Caco-2 (cell line): ENCODE data around the gene CAPN5. TPM values are rescaled to one million over a fixed set of nuclear protein-coding genes. Genes with fewer than 3 reads are reported as not detected.

Source experiments
- BruUV-seq: library from RNA; stranded (reverse); fragments of 400-500 nt; replicated peaks from 2 replicates; lab custom pipeline; 2021; lab: Mats Ljungman, UMichigan
- CTCF ChIA-PET: fragments of 300-600 bp; sonication (Branson Sonifier 250); formaldehyde crosslinking; loops from one replicate; lab custom pipeline; 2022; ENCODE audit warnings: antibody characterized with exemption; lab: Charles Lee
- POLR2A ChIA-PET: fragments of 300-600 bp; sonication (Branson Sonifier 250); formaldehyde crosslinking; loops from one replicate; lab custom pipeline; 2022; ENCODE audit warnings: antibody characterized with exemption; lab: Charles Lee
- DNase-seq, 2 experiments: peaks; one replicate each; pipeline versions ENCODE4 v3.0.0 to v3.0.0-alpha.2; 2020 to 2022
- H3K27me3 ChIP-seq: replicated peaks from 2 replicates; pipeline ENCODE4 v1.6.0; 2011; ENCODE audit warnings: low read length; ENCODE audit not compliant: control insufficient read depth, insufficient read depth
- H3K36me3 ChIP-seq: 2 replicates; pipeline ENCODE4 v1.5.1; 2011; ENCODE audit warnings: low read length; ENCODE audit not compliant: control insufficient read depth, insufficient read depth
- H3K4me1 ChIP-seq: fragments of 250-450 bp; sonication (Bioruptor Pico); 2 replicates; pipeline ENCODE4 v1.5.1; 2020; ENCODE audit warnings: mild to moderate bottlenecking
- H3K4me3 ChIP-seq: 2 replicates; pipeline ENCODE4 v1.5.1; 2011; ENCODE audit warnings: low read depth, mild to moderate bottlenecking, control low read depth, low read length
- H3K9me3 ChIP-seq: fragments of 250-450 bp; sonication (Bioruptor Pico); 2 replicates; pipeline ENCODE4 v1.5.1; 2020; ENCODE audit warnings: mild to moderate bottlenecking, moderate library complexity
- H3K27ac Mint-ChIP-seq: one replicate; pipeline ENCODE4 v1.8.0; 2022; ENCODE audit warnings: mixed read lengths; ENCODE audit not compliant: unreplicated experiment
- H3K27me3 Mint-ChIP-seq: one replicate; pipeline ENCODE4 v1.8.0; 2022; ENCODE audit warnings: mixed read lengths; ENCODE audit not compliant: insufficient read depth, unreplicated experiment
- H3K36me3 Mint-ChIP-seq: one replicate; pipeline ENCODE4 v1.8.0; 2022; ENCODE audit warnings: mild to moderate bottlenecking, mixed read lengths; ENCODE audit not compliant: insufficient read depth, unreplicated experiment
- H3K4me1 Mint-ChIP-seq: one replicate; pipeline ENCODE4 v1.8.0; 2022; ENCODE audit warnings: low read depth, mixed read lengths; ENCODE audit not compliant: unreplicated experiment
- H3K4me3 Mint-ChIP-seq: one replicate; pipeline ENCODE4 v1.8.0; 2022; ENCODE audit warnings: mild to moderate bottlenecking, moderate library complexity, mixed read lengths; ENCODE audit not compliant: unreplicated experiment
- H3K9me3 Mint-ChIP-seq: one replicate; pipeline ENCODE4 v1.8.0; 2022; ENCODE audit warnings: mixed read lengths; ENCODE audit not compliant: unreplicated experiment
- intact Hi-C: fragments of 100-400 bp; cut with micrococcal nuclease; formaldehyde crosslinking; loops from one replicate; pipeline ENCODE4 v1.10.0; 2022; ENCODE audit not compliant: unreplicated experiment
- total RNA-seq: library from RNA; stranded (reverse); gene quantifications from 2 replicates; pipeline ENCODE4 v1.2.3, GENCODE V29; 2022
- TF ChIP-seq, protein P1 (sequence below), 2 experiments: fragments of 200-600 bp in 1 of 2; IDR thresholded peaks; 1 replicate in 1 of 2; 2 replicates in 1 of 2; pipeline versions ENCODE4 v1.5.1 to v1.8.0; 2011 to 2022; ENCODE audit warnings: antibody characterized with exemption in 1 of 2, control low read depth in 1 of 2, inconsistent platforms in 1 of 2, low read depth in 1 of 2, low read length in 1 of 2, mild to moderate bottlenecking in 1 of 2, moderate library complexity in 1 of 2; ENCODE audit not compliant: insufficient read depth in 1 of 2, severe bottlenecking in 1 of 2, unreplicated experiment in 1 of 2

Gene CAPN5
- total RNA-seq, 1 experiment from 2014 or later, result 21.2 TPM

DNA sequence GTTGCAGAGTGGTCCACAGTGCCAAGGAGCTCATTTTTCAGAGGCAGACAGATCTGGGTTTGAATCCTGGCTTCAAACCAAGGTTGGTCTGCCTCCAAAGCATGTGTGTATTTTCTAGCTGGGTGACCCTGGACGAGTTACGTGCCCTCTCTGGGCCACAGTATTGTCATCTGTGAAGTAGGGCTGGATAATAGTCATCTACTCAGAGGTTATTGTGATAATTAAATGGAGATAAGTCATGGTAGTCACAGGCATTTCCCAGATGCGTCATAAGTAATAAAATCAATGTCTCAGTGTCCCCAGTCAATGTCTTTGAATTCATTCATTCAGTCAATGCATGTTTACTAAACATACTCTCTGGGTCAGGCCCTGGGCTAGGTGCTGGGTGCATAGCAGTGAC, 44.5 kb downstream of the CAPN5 start:
- H3K4me3 ChIP-seq, result no peak overlapping the region
- H3K4me3 Mint-ChIP-seq, result no peak overlapping the region
- TF ChIP-seq, protein P1, sequence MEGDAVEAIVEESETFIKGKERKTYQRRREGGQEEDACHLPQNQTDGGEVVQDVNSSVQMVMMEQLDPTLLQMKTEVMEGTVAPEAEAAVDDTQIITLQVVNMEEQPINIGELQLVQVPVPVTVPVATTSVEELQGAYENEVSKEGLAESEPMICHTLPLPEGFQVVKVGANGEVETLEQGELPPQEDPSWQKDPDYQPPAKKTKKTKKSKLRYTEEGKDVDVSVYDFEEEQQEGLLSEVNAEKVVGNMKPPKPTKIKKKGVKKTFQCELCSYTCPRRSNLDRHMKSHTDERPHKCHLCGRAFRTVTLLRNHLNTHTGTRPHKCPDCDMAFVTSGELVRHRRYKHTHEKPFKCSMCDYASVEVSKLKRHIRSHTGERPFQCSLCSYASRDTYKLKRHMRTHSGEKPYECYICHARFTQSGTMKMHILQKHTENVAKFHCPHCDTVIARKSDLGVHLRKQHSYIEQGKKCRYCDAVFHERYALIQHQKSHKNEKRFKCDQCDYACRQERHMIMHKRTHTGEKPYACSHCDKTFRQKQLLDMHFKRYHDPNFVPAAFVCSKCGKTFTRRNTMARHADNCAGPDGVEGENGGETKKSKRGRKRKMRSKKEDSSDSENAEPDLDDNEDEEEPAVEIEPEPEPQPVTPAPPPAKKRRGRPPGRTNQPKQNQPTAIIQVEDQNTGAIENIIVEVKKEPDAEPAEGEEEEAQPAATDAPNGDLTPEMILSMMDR (IDR thresholded peaks at IDR 0.05; ENCODE audit: insufficient read depth in 1 of 2, low read depth in 1 of 2, low read length in 1 of 2, severe bottlenecking in 1 of 2, unreplicated experiment in 1 of 2), result no peak

DNA sequence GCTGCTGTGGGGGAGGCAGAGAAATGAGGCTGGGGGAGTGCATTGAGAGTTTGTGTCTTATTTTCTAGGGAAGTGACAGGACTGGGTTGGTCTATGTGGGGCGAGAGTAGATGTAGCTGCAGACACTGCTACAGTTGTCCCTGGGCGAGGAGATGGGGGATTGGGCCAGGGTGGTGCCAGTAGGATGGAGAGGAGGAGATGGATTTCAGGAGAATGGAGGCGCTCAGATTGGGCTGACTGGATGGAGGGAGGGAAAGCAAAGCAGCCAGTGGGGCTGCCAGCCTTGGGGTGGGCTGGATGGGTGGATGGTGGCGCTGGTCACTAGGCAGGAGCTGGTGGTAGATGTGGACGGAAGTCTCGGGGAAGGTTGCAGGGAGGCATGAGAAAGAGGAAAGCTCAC, 45.2 kb downstream of the CAPN5 start:
- intact Hi-C loops, result no loop called here
- TF ChIP-seq, protein P1 (IDR thresholded peaks at IDR 0.05; ENCODE audit: insufficient read depth in 1 of 2, low read depth in 1 of 2, low read length in 1 of 2, severe bottlenecking in 1 of 2, unreplicated experiment in 1 of 2), result no peak
- no peaks in the 10 kb centered on the region for H3K9me3 ChIP-seq
- no peaks in the 10 kb centered on the region for H3K36me3 ChIP-seq
- H3K4me1 Mint-ChIP-seq, result peaks cover 7% of the 10 kb centered on the region
- DNase-seq, result no peak
- ChIA-PET POLR2A (no interaction called here), CTCF (interaction anchor here (1.0 to 1.6 kb wide), 5 partner anchors 21 to 390 kb away, joined by 3 to 7 read pairs (median 4); no protein-coding TSS in a partner anchor)
- H3K4me3 ChIP-seq, result no peak overlapping the region
- no peak overlapping the region for H3K4me3 Mint-ChIP-seq
- H3K4me1 ChIP-seq, result no peaks in the 10 kb centered on the region
- no peaks in the 10 kb centered on the region for H3K36me3 Mint-ChIP-seq
- H3K27ac Mint-ChIP-seq, result no peak overlapping the region
- H3K27me3 Mint-ChIP-seq, result no peaks in the 10 kb centered on the region
- no peaks in the 10 kb centered on the region for H3K27me3 ChIP-seq
- no TSS peak for BruUV-seq
- H3K9me3 Mint-ChIP-seq, result no peaks in the 10 kb centered on the region

More for the DNA sequence above, 44.5 kb downstream of the CAPN5 start:
- Mint-ChIP-seq H3K9me3 (no peaks in the 10 kb centered on the region), H3K27ac (no peak overlapping the region), H3K36me3 (no peaks in the 10 kb centered on the region), H3K4me1 (peaks cover 7% of the 10 kb centered on the region), H3K27me3 (no peaks in the 10 kb centered on the region)
- H3K27me3 ChIP-seq, result no peaks in the 10 kb centered on the region
- no peaks in the 10 kb centered on the region for H3K9me3 ChIP-seq
- no peak for DNase-seq
- BruUV-seq, result no TSS peak
- no peaks in the 10 kb centered on the region for H3K4me1 ChIP-seq
- H3K36me3 ChIP-seq, result no peaks in the 10 kb centered on the region
- POLR2A ChIA-PET, result no interaction called here
- intact Hi-C loops, result no loop called here
- CTCF ChIA-PET, result interaction anchor here (0.6 to 1.6 kb wide), 4 partner anchors 20 to 64 kb away, joined by 3 to 7 read pairs (median 3); no protein-coding TSS in a partner anchor

DNA sequence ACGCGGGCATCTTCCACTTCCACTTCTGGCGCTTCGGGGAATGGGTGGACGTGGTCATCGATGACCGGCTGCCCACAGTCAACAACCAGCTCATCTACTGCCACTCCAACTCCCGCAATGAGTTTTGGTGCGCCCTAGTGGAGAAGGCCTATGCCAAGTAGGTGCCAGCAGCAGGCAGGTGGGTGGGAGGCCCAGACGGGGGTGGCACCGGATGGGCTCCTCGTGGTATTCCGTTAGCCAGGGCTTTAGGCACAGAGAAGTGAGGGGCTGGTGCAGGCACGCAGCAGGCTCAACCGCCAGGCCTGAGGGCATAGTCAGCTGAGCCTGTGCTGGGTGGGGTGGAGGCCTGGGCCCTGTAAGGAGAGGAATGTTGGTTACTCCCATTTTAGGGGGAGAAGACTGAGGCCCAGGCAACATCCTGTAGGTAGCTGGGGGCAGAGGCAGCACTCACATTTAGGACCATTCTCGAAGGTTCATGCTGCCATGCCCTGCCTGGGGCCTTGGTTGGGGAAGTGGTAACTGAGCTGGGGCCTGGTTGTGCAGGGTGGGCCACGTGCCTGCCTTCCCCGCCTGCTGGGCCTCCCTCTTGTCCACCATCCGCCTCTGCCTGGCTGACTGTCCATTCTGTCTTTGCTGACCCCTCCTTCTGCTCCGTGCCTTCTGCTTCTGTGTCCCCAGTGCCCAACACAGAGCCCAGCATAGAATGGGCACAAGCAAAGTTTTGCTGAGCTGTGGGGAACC, 46.0 kb downstream of the CAPN5 start:
- no peak overlapping the region for H3K27ac Mint-ChIP-seq
- H3K4me3 Mint-ChIP-seq, result no peak overlapping the region
- intact Hi-C loops, result loop anchor here (1.0 kb wide), 1 partner anchor 66 kb away; no protein-coding TSS in a partner anchor
- Histone ChIP-seq H3K9me3 (no peaks in the 10 kb centered on the region), H3K27me3 (no peaks in the 10 kb centered on the region), H3K4me3 (no peak overlapping the region), H3K4me1 (no peaks in the 10 kb centered on the region), H3K36me3 (no peaks in the 10 kb centered on the region)
- H3K27me3 Mint-ChIP-seq, result no peaks in the 10 kb centered on the region
- H3K9me3 Mint-ChIP-seq, result no peaks in the 10 kb centered on the region
- no peak for DNase-seq
- CTCF ChIA-PET, result interaction anchor here (0.6 to 1.6 kb wide), 8 partner anchors 14 to 1983 kb away, joined by 3 to 9 read pairs (median 6); no protein-coding TSS in a partner anchor
- POLR2A ChIA-PET, result no interaction called here
- H3K36me3 Mint-ChIP-seq, result no peaks in the 10 kb centered on the region
- peaks cover 7% of the 10 kb centered on the region for H3K4me1 Mint-ChIP-seq
- TF ChIP-seq, protein P1 (IDR thresholded peaks at IDR 0.05; ENCODE audit: insufficient read depth in 1 of 2, low read depth in 1 of 2, low read length in 1 of 2, severe bottlenecking in 1 of 2, unreplicated experiment in 1 of 2), result no peak
- no TSS peak for BruUV-seq
